Liver (tissue), 3 donors: ENCODE results near the gene CIAO3.

Source experiments
- EGR1 ChIP-seq, 2 donors: IDR thresholded peaks; 2 replicates each; pipeline ENCODE4 v1.6.1; 2016 to 2018; ENCODE audit warnings: antibody characterized with exemption in 2 of 2, low read depth in 2 of 2
- HNF4G ChIP-seq: IDR thresholded peaks from 2 replicates; pipeline ENCODE4 v1.6.1; 2016; ENCODE audit warnings: antibody characterized with exemption
- TAF1 ChIP-seq: conservative IDR thresholded peaks from 2 replicates; pipeline ENCODE4 v1.6.1; 2016; ENCODE audit warnings: antibody characterized with exemption, mild to moderate bottlenecking
- YY1 ChIP-seq: IDR thresholded peaks from 2 replicates; pipeline ENCODE4 v1.6.1; 2016; ENCODE audit warnings: antibody characterized with exemption, mild to moderate bottlenecking
- TF ChIP-seq, protein P1 (sequence below): fragments of 150-350 bp; IDR thresholded peaks from 2 replicates; pipeline ENCODE4 v1.5.1; 2017; ENCODE audit warnings: improper control_type of control experiment, low read depth, low read length; ENCODE audit not compliant: missing input control
- TF ChIP-seq, protein P2 (sequence below): IDR thresholded peaks from 2 replicates; pipeline ENCODE4 v1.6.1; 2016; ENCODE audit warnings: antibody characterized with exemption
- TF ChIP-seq, protein P3 (sequence below): IDR thresholded peaks from 2 replicates; pipeline ENCODE4 v1.6.1; 2016; ENCODE audit warnings: antibody characterized with exemption, mild to moderate bottlenecking
- donor health status: healthy.
- donor health status: healthy.

DNA sequence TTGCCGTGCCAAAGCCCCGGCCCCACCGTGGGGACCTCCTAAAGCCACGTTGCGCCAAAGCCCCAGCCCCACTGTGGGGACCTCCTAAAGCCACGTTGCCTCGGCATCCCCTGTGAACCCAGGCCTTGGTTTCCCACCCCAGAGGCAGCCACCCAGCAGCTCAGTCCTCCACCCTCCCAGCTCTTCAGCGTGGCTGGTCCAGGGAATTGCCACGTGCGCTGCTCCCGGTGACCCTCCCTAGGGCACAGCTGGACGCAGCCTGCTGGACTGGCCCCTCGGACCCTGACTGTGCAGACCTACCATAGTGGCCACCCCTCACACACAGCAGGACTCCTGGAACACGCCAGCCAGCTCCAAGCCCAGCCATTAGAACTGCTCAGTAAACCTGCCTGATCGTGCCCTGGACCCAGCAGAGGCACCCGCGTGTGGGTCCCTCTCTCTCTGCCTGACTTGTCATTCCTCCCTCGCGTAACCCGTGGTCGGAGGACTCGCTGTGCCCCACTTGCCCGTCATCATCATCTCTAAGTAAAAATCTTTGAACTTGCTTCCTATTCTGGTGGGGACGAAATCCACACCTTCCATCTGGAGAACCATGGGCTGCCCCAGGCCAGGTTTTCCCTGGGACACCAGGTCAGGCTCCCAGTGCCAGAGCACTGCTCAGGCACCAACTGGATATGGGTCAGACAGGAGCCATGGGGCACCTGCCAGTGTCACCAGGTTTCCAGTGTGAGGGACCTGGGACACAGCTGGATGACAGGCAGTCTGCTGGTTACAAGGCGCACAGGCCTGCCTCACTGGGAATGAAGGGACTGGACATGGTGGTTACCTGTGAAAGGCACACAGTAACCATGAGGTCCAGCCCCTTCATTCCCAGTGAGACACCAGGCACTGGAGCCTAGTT lies 5.6 kb downstream of the CIAO3 start:
- TF ChIP-seq, protein P1, sequence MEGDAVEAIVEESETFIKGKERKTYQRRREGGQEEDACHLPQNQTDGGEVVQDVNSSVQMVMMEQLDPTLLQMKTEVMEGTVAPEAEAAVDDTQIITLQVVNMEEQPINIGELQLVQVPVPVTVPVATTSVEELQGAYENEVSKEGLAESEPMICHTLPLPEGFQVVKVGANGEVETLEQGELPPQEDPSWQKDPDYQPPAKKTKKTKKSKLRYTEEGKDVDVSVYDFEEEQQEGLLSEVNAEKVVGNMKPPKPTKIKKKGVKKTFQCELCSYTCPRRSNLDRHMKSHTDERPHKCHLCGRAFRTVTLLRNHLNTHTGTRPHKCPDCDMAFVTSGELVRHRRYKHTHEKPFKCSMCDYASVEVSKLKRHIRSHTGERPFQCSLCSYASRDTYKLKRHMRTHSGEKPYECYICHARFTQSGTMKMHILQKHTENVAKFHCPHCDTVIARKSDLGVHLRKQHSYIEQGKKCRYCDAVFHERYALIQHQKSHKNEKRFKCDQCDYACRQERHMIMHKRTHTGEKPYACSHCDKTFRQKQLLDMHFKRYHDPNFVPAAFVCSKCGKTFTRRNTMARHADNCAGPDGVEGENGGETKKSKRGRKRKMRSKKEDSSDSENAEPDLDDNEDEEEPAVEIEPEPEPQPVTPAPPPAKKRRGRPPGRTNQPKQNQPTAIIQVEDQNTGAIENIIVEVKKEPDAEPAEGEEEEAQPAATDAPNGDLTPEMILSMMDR = no peak
- TF ChIP-seq, protein P2, sequence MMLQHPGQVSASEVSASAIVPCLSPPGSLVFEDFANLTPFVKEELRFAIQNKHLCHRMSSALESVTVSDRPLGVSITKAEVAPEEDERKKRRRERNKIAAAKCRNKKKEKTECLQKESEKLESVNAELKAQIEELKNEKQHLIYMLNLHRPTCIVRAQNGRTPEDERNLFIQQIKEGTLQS = no peak
- TF ChIP-seq YY1 (no peak), EGR1 (IDR thresholded peaks at IDR 0.05; ENCODE audit: low read depth in 2 of 2) (no peak), TAF1 (no peak), HNF4G (no peak)
- TF ChIP-seq, protein P3, sequence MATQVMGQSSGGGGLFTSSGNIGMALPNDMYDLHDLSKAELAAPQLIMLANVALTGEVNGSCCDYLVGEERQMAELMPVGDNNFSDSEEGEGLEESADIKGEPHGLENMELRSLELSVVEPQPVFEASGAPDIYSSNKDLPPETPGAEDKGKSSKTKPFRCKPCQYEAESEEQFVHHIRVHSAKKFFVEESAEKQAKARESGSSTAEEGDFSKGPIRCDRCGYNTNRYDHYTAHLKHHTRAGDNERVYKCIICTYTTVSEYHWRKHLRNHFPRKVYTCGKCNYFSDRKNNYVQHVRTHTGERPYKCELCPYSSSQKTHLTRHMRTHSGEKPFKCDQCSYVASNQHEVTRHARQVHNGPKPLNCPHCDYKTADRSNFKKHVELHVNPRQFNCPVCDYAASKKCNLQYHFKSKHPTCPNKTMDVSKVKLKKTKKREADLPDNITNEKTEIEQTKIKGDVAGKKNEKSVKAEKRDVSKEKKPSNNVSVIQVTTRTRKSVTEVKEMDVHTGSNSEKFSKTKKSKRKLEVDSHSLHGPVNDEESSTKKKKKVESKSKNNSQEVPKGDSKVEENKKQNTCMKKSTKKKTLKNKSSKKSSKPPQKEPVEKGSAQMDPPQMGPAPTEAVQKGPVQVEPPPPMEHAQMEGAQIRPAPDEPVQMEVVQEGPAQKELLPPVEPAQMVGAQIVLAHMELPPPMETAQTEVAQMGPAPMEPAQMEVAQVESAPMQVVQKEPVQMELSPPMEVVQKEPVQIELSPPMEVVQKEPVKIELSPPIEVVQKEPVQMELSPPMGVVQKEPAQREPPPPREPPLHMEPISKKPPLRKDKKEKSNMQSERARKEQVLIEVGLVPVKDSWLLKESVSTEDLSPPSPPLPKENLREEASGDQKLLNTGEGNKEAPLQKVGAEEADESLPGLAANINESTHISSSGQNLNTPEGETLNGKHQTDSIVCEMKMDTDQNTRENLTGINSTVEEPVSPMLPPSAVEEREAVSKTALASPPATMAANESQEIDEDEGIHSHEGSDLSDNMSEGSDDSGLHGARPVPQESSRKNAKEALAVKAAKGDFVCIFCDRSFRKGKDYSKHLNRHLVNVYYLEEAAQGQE = no peak
